ENCODE data around the gene MYO5A. TPM values are rescaled to one million over a fixed set of nuclear protein-coding genes. Genes with fewer than 3 reads are reported as not detected.
"Not testable (repeated sequence)": the region's sequence is repeated elsewhere in the genome, so short reads cannot be mapped to it uniquely, and the experiment has no call there.

Gene MYO5A
- total RNA-seq, 1 experiment from 2014 or later = 61.1 TPM

- no peak overlapping the region for H3K27ac ChIP-seq (ENCODE audit: low read length)
- no peak for DNase-seq (ENCODE audit: low read depth, low spot score)
- TF ChIP-seq SIN3A (IDR thresholded peaks at IDR 0.05; ENCODE audit: borderline replicate concordance, insufficient read depth, low read depth, low read length) (no peak), TCF7L2 (IDR thresholded peaks at IDR 0.05; ENCODE audit: low read depth, low read length) (no peak), CTCF (IDR thresholded peaks at IDR 0.05) (no peak), REST (IDR thresholded peaks at IDR 0.05; ENCODE audit: insufficient read depth in 1 of 2, low read depth in 2 of 2, low read length in 1 of 2) (no peak), POLR2AphosphoS5 (IDR thresholded peaks at IDR 0.05; ENCODE audit: low read depth, low read length) (no peak)
- intact Hi-C loops (cut with micrococcal nuclease; ENCODE audit: unreplicated experiment) = no loop called here
- ChIA-PET POLR2A (no interaction called here), CTCF (no interaction called here)
- no TSS peak for BruUV-seq (replicated peaks)
- ATAC-seq = no peak
- H3K4me3 ChIP-seq (ENCODE audit: low read depth in 2 of 2, low read length in 2 of 2) = no peak overlapping the region
- no peaks in the 10 kb centered on the region for H3K36me3 ChIP-seq (ENCODE audit: control insufficient read depth, insufficient read depth, low read length)
- no peaks in the 10 kb centered on the region for H3K9me3 ChIP-seq (ENCODE audit: control insufficient read depth, insufficient read depth, low read depth, low read length)
- no peaks in the 10 kb centered on the region for H3K27me3 ChIP-seq (ENCODE audit: control insufficient read depth, insufficient read depth, low read length)
- in situ Hi-C loops (cut with HindIII; ENCODE audit: low pct_unique_long_range_greater_than_20kb, low sequenced_read_pairs) = no loop called here
- no peaks in the 10 kb centered on the region for H3K4me1 ChIP-seq (ENCODE audit: control insufficient read depth, insufficient read depth, low read length)
These were observed 46.4 kb upstream of the MYO5A start for GRCh38 chr15:52575072-52575471.

GRCh38 chr15:52574623-52575022 lies 45.9 kb upstream of the MYO5A start:
- intact Hi-C loops (cut with micrococcal nuclease; ENCODE audit: unreplicated experiment); POLR2A ChIA-PET; H3K27me3 ChIP-seq (ENCODE audit: control insufficient read depth, insufficient read depth, low read length); BruUV-seq (replicated peaks); H3K36me3 ChIP-seq (ENCODE audit: control insufficient read depth, insufficient read depth, low read length); H3K27ac ChIP-seq (ENCODE audit: low read length); DNase-seq (ENCODE audit: low read depth, low spot score); in situ Hi-C loops (cut with HindIII; ENCODE audit: low pct_unique_long_range_greater_than_20kb, low sequenced_read_pairs); H3K9me3 ChIP-seq (ENCODE audit: control insufficient read depth, insufficient read depth, low read depth, low read length); ATAC-seq; H3K4me1 ChIP-seq (ENCODE audit: control insufficient read depth, insufficient read depth, low read length); H3K4me3 ChIP-seq (ENCODE audit: low read depth in 2 of 2, low read length in 2 of 2): not testable (repeated sequence)
- CTCF ChIA-PET = interaction anchor here (0.7 kb wide), 1 partner anchor 50 kb away, joined by 3 read pairs; no protein-coding TSS in a partner anchor

- no TSS peak for BruUV-seq (replicated peaks)
- in situ Hi-C loops (cut with HindIII; ENCODE audit: low pct_unique_long_range_greater_than_20kb, low sequenced_read_pairs) = no loop called here
- Histone ChIP-seq H3K4me1 (ENCODE audit: control insufficient read depth, insufficient read depth, low read length) (peaks cover 20% of the 10 kb centered on the region), H3K27me3 (ENCODE audit: control insufficient read depth, insufficient read depth, low read length) (no peaks in the 10 kb centered on the region), H3K27ac (ENCODE audit: low read length) (peak within 1 kb of the TSS; percentile 97), H3K9me3 (ENCODE audit: control insufficient read depth, insufficient read depth, low read depth, low read length) (no peaks in the 10 kb centered on the region), H3K4me3 (ENCODE audit: low read depth in 2 of 2, low read length in 2 of 2) (peak within 1 kb of the TSS; percentile 86 to 97), H3K36me3 (ENCODE audit: control insufficient read depth, insufficient read depth, low read length) (peaks cover 5% of the 10 kb centered on the region; the same call in 1 of the 2 replicates)
- peak; percentile 69 for DNase-seq (ENCODE audit: low read depth, low spot score)
- CTCF ChIA-PET = no interaction called here
- TF ChIP-seq TCF7L2 (IDR thresholded peaks at IDR 0.05; ENCODE audit: low read depth, low read length) = peak; percentile 100
- no peak for TF ChIP-seq CTCF (IDR thresholded peaks at IDR 0.05)
- TF ChIP-seq POLR2AphosphoS5 (IDR thresholded peaks at IDR 0.05; ENCODE audit: low read depth, low read length) = peak; percentile 83
- no peak for TF ChIP-seq REST (IDR thresholded peaks at IDR 0.05; ENCODE audit: insufficient read depth in 1 of 2, low read depth in 2 of 2, low read length in 1 of 2)
- peak; percentile 90; the same call in 1 of the 2 replicates for TF ChIP-seq SIN3A (IDR thresholded peaks at IDR 0.05; ENCODE audit: borderline replicate concordance, insufficient read depth, low read depth, low read length)
- peak; percentile 96 for ATAC-seq
- intact Hi-C loops (cut with micrococcal nuclease; ENCODE audit: unreplicated experiment) = loop anchor here (5.0 to 10.0 kb wide), 2 partner anchors 108 to 314 kb away; partner anchors contain the start of gene ATOSA
- POLR2A ChIA-PET = no interaction called here
These were observed 40.2 kb upstream of the MYO5A start, which contains the start of gene ARPP19 for GRCh38 chr15:52568601-52569585. Gene ARPP19 (minus strand): TSS chr15:52569030. CDS start chr15:52568892, 138 bp downstream.
